ENCODE measurements around the gene TSPAN16.
"Not testable (repeated sequence)": the region's sequence is repeated elsewhere in the genome, so short reads cannot be mapped to it uniquely, and the experiment has no call there.

The TSPAN16 gene

DNA sequence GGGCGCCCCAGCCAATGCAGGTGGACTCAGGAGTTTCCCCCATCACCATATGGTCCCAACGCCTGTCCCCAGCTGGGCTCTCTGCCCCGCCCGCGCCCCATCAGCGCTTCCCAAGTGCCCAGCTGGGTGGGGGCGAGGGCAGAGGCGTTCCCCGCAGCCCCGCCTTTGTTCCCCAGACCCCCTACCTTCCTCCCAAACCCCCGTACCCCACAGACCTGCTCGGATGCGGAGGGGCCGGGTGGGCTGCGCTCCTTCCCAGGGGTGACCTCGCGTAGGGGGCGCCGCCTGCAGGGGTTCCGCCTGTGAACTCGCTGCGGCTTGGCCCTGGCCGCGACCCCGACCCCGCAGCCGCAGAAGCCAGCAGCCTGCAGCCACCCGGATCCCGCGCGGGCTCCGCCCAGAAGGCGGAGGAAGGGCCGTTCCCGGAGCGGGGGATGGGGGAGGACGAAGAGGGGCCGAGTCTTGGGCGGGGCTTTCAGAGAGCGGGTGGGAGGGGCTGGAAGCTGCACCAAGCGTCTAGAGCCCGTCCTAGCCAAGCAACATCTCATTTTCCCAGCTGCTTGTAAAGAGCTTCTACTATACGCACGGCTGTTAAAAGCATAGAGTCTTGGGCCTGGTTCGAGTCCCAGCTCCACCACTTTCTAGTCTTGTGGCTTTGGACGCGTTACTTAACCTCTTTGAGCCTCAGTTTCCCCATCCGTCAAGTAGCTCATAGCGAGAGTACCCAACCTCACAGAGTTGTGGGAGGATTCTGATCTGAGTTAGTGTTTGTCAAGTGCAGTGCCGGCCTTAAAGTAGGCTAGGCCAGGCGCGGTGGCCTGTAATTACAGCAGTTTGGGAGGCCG is 43.5 kb downstream of the TSPAN16 start, which contains the start of gene RAB3D:
Gene RAB3D (minus strand): TSS at position 404 of the 845 bp plus-strand sequence. CDS start 2,258 bp downstream, outside the sequence.
- Mint-ChIP-seq H3K4me3 (peak within 1 kb of the TSS; percentile 82), H3K4me1 (peaks cover 9% of the 10 kb centered on the region), H3K9me3 (no peaks in the 10 kb centered on the region), H3K27ac (no peak within 1 kb of the TSS), H3K27me3 (ENCODE audit: low read depth, poor library complexity) (peaks cover 4% of the 10 kb centered on the region), H3K36me3 (ENCODE audit: low read depth) (peaks cover 40% of the 10 kb centered on the region)
- TF ChIP-seq, protein P1, sequence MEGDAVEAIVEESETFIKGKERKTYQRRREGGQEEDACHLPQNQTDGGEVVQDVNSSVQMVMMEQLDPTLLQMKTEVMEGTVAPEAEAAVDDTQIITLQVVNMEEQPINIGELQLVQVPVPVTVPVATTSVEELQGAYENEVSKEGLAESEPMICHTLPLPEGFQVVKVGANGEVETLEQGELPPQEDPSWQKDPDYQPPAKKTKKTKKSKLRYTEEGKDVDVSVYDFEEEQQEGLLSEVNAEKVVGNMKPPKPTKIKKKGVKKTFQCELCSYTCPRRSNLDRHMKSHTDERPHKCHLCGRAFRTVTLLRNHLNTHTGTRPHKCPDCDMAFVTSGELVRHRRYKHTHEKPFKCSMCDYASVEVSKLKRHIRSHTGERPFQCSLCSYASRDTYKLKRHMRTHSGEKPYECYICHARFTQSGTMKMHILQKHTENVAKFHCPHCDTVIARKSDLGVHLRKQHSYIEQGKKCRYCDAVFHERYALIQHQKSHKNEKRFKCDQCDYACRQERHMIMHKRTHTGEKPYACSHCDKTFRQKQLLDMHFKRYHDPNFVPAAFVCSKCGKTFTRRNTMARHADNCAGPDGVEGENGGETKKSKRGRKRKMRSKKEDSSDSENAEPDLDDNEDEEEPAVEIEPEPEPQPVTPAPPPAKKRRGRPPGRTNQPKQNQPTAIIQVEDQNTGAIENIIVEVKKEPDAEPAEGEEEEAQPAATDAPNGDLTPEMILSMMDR (IDR thresholded peaks at IDR 0.05), result no peak
- DNase-seq, result peak; percentile 98

DNA sequence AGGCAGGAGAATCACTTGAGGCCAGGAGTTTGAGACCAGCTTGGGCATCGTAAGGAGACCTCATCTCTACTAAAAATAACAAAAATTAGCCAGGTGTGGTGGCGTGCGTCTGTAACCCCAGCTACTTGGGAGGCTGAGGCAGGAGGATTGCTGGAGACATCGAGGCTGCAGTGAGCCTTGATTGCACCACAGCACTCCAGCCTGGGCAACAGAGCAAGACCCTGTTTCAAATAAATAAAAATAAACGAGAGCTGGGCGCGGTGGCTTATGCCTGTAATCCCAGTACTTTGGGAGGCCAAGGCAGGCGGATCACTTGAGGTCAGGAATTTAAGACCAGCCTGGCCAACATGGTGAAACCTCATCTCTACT is 44.1 kb downstream of the TSPAN16 start:
- H3K4me3 Mint-ChIP-seq, result peak overlapping the region; percentile 82

DNA sequence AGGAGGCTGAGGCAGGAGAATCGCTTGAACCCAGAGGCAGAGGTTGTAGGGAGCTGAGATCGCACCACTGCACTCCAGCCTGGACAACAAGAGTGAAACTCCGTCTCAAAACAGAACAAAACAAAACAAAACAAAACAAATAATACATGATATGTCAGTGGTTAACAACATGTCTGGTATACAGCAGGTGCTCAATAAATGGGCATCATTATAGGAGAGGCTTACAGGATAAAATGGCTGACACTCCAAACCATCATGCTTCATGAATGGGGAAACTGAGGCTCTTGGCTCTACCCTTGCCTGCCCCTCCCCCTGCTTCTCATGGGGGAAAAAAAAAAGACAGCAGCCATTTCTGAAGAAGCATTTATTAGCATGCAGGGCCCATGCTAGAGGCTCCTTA is 46.5 kb downstream of the TSPAN16 start:
- Mint-ChIP-seq H3K36me3 (ENCODE audit: low read depth) (peaks cover 15% of the 10 kb centered on the region), H3K27ac (no peak overlapping the region), H3K4me1 (peaks cover 36% of the 10 kb centered on the region), H3K27me3 (ENCODE audit: low read depth, poor library complexity) (peaks cover 6% of the 10 kb centered on the region), H3K4me3 (no peak overlapping the region), H3K9me3 (no peaks in the 10 kb centered on the region)
- no peak for DNase-seq
- TF ChIP-seq, protein P1 (IDR thresholded peaks at IDR 0.05), result no peak

More for the DNA sequence above, 44.1 kb downstream of the TSPAN16 start:
- Mint-ChIP-seq H3K4me1 (peaks cover 13% of the 10 kb centered on the region), H3K36me3 (ENCODE audit: low read depth) (peaks cover 34% of the 10 kb centered on the region)
- H3K27me3 Mint-ChIP-seq (ENCODE audit: low read depth, poor library complexity); H3K27ac Mint-ChIP-seq; H3K9me3 Mint-ChIP-seq; DNase-seq: not testable (repeated sequence)

DNA sequence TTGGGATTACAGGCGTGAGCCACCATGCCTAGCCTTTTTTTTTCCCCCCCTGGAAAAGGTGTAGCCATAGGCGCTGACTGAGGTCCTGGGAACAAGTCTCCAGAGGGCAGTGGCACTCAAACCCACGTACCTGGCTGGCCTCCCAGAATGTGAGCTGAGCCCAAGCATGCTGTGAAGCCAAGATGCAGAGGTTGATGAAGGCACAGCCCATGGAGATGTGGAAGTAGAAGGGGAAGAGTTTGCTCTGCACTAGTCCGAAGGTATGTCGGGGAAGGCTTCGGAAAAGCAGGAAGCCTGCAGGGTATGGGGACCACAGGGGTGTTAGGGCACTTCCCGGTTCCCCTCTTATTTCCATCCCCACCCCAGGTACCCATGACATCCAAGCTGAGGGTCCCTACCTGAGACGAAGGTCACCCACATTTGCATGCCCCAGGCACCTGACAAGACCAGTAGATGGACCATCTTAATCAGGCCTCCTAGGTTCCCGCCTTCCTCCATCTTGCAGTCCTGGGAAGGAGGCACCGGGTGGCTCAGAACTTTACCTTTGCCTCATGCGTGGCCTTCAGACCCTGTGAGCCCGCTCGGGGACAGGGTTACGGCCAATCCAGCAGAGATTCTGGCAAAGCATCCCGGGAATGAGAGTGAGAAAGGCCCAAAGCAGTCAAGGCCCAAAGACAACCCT is 49.3 kb downstream of the TSPAN16 start:
- no peak for DNase-seq
- H3K4me3 Mint-ChIP-seq, result peak overlapping the region; percentile 97
- peaks cover 22% of the 10 kb centered on the region for H3K36me3 Mint-ChIP-seq (ENCODE audit: low read depth)
- peaks cover 9% of the 10 kb centered on the region for H3K9me3 Mint-ChIP-seq
- TF ChIP-seq, protein P1 (IDR thresholded peaks at IDR 0.05), result no peak
- H3K27me3 Mint-ChIP-seq (ENCODE audit: low read depth, poor library complexity), result peaks cover 3% of the 10 kb centered on the region
- peaks cover 33% of the 10 kb centered on the region for H3K4me1 Mint-ChIP-seq
- H3K27ac Mint-ChIP-seq, result no peak overlapping the region

DNA sequence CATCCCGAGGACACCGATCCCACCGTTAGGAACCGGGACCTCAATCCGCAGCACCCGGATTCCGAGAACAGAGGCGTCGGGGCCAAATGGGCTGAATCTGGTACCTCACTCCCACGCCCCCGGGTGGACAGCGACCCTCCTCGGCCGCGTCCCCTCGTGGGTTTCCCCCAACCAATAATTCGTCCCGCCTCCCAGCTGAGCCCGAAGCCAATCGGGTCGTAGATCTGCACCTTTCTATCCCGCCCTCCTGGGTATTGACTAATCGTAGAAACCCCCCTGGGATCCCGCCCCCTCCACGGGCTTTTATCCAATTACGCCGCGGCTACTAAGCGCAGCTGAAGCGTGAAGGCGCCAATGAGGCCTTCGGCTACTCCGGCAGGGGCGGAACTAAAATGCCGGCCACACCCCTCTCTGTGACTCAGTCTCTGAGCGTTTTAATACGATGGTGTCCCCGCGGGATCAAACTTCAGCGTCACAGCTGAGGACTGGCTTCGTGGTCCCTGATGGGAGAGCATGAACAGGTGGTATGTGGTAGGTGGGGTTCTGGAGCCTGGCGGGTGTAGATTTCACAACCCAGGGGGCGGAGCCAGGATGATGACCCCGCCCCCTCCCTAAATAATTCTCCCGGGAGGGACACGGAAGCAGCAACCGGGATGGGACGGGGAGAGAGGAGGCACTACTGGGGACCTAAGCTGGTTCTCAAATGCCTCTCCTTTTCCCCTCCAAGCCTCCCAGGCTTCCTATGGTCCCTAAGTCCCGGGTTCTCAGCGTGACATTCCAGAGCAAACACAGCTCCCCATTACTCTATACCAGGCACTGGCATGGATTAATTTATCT is 50.4 kb downstream of the TSPAN16 start, which contains the start of the genes CCDC159 and TMEM205:
Gene CCDC159 (plus strand): TSS at position 416 of the 837 bp plus-strand sequence. CDS start 88 bp downstream, at position 504.
Gene TMEM205 (minus strand): TSS at position 165 of the 837 bp plus-strand sequence. CDS start 649 bp downstream, outside the sequence.
- Mint-ChIP-seq H3K36me3 (ENCODE audit: low read depth) (peaks cover 19% of the 10 kb centered on the region), H3K4me3 (peak within 1 kb of the TSS; percentile 97), H3K27ac (peak within 1 kb of the TSS; percentile 86), H3K9me3 (peaks cover 9% of the 10 kb centered on the region), H3K27me3 (ENCODE audit: low read depth, poor library complexity) (peaks cover 4% of the 10 kb centered on the region), H3K4me1 (peaks cover 35% of the 10 kb centered on the region)
- TF ChIP-seq, protein P1 (IDR thresholded peaks at IDR 0.05), result no peak
- DNase-seq, result peak; percentile 97

All from nephron progenitor cell (in vitro differentiated cells).